DOHH2 (cell line): Measurements from ENCODE around the gene DGCR2.

Experiments used
- CTCF ChIP-seq: fragments of 200-600 bp; sonication (generic); IDR thresholded peaks from one replicate; pipeline ENCODE4 v1.5.1; 2014; ENCODE audit warnings: antibody characterized with exemption, mild to moderate bottlenecking, low read depth, low read length; ENCODE audit not compliant: poor library complexity, severe bottlenecking
- EZH2phosphoT487 ChIP-seq: fragments of 200-600 bp; sonication (generic); IDR thresholded peaks from 2 replicates; pipeline ENCODE4 v1.6.1; 2017; ENCODE audit warnings: borderline replicate concordance, mild to moderate bottlenecking, antibody characterized with exemption, low read length, moderate library complexity, mixed read lengths

- TF ChIP-seq CTCF (no peak), EZH2phosphoT487 (no peak)
These were observed 27.8 kb upstream of the DGCR2 start, which contains the start of gene GSC2 for GRCh38 chr22:19149991-19150390.
